HG02763 (cell line): ENCODE data around the gene PAPPA.

Experiments used
- ATAC-seq: cut with Tn5 transposase; IDR thresholded peaks from one replicate; pipeline ENCODE4 v1.9.1; 2021; ENCODE audit warnings: mild to moderate bottlenecking, moderate library complexity; ENCODE audit not compliant: unreplicated experiment

PAPPA gene

DNA sequence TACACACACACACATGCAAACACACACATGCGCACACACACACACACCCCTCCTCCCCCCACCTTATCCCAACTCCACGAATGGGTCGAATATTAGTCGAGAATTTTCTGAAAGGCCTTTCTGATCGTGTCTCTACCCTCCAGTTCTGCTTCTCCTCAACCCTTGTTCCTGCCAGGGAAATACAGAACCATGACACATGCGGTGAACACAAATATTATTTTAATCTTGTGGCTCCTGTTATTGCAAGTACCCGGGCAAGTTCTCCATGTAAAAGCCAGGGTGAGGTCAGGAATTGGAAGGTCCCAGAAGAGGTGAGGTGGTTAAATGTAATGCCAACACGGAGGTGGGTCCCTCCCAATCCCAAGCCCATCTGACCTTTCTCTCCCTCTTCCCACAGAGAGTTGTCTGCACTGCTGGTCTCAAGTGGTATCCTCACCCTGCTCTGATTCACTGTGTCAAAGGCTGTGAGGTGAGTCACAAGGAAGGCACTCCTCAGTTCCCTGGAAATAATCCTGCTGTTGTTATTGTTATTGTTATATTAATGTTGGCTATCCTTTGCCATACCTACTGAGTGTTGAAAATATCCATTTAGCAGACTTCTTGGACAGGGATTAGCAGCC is 223.7 kb downstream of the PAPPA start:
- no peak for ATAC-seq

DNA sequence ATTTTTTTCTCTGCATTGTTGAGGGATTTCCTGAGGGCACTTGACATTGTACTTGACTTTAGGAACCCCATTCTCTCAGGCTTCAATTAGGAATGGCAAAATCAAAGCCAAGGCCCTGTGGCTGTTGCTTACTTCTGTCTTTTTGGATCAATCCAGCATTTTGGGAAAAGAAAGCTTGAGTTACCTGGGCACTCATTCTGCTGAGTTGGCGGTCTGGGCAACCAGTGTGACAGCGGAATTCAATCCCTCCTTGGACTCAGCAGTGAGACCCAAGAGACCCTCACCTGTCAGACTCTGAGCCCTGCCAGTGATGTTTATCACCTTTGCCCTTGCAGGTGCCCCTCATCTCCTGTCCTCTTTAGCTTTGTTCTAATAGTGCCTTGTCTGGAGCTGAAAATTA is 225.3 kb downstream of the PAPPA start:
- no peak for ATAC-seq

DNA sequence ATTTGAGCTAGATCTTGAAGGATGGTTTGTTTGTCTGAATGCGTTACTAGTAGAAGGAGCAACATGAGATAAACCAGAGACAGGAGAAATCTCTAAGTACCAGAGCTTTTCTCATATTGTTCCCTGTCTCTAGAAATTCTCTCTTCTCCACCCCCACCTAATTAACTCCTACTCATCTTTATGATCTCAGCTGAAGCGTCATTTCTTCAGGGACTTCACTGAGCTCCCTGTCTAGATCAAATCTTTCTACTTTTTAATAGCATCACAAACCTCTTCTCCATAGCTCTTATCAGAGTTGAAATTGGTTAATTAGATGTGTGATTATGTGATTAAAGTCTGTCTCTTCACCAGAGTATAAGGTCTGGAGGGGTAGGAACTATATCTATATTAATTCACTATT is 226.2 kb downstream of the PAPPA start:
- no peak for ATAC-seq

DNA sequence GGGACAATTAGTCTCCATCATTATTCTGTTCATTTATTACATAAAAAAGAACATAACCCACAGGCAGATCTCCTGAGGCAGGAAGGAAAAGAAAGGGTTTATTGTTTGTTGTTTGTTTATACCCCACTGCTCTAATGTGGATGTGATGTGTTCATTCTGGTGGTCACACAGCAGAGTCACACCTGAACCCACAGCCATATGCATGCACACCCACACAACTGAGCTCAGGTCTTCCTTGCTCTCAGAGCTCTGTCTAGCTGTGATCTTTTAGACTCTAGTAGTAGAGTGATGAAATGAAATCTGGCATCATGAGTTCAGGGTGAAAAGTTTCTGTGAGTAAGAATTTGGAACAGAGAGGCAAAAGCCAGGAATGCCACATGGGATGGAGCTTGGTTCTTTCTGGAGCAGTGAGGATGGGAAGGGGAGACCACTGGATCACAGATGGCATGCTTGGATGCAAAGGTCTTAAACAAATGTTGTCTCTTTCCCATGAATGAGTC is 227.0 kb downstream of the PAPPA start:
- ATAC-seq = no peak

DNA sequence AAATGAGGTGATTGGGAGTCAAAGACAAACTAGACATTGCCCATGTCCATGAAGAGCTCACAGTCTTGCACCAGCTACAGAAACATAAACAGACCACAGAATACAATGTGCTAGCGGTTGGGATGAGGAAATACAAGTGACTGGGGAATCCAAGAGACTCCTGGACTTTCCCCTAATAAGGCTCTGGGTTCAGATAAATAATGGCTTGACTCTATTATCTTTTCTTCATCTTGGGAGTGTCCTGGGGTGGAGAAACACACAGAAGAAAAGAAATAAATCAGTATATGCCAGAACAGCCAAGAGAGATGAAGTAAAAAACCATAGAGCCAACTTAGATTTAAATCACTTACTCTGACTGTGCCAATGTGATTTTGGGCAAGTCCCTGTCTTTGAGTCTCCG is 227.8 kb downstream of the PAPPA start:
- no peak for ATAC-seq

DNA sequence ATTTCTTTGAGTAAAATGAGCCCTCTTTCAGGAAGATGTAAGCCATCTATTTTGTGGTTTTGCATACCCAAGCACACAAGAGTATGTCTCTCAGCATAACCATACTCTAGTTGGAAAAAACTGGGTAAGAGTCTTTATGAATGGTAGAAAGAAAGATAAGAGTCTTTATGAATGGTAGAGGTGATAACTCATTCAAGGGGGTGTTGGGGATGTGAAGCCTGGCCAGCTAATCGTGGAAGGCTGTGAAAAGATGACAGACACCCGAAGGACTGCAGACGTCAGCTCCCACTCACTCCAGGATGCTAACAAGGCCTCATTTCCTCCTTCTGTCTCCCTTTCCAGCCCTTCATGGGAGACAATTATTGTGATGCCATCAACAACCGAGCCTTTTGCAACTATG is 228.5 kb downstream of the PAPPA start:
- no peak for ATAC-seq

DNA sequence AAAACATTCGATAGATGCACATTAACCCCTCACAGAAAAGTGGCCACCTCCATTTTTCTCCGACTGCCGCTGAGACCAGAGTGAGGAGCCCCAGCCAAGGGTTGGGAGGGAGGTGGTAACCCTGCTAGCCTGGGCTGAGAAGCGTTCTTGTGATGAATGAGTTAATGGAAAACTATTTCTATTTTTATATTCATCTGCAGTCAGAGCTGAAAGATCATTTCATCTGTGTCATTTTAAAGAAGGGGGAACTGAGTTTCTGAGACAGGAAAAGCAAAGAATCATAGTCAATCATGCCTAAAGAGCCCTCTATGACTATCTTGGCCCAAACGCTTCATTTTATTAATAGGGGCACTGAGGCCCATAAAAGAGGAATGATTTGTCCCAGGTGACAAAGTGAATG is 229.5 kb downstream of the PAPPA start:
- ATAC-seq = no peak

DNA sequence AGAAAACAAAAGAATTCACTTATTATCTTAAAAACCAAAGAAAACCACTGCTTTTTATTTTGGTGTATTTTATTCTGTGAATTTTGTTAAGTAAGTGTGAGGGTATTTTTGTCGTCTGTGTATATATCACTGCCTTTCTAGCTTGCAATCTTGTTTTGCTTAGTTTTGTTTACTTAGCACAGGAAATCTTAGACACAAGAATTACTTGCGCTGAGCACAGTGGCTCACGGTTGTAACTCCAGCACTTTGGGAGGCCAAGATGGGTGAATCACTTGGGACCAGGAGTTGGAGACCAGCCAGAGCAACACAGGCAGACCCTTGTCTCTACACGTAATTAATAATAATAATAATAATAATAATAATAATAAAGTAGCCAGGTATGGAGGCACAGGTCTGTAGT is 230.3 kb downstream of the PAPPA start:
- ATAC-seq = no peak

DNA sequence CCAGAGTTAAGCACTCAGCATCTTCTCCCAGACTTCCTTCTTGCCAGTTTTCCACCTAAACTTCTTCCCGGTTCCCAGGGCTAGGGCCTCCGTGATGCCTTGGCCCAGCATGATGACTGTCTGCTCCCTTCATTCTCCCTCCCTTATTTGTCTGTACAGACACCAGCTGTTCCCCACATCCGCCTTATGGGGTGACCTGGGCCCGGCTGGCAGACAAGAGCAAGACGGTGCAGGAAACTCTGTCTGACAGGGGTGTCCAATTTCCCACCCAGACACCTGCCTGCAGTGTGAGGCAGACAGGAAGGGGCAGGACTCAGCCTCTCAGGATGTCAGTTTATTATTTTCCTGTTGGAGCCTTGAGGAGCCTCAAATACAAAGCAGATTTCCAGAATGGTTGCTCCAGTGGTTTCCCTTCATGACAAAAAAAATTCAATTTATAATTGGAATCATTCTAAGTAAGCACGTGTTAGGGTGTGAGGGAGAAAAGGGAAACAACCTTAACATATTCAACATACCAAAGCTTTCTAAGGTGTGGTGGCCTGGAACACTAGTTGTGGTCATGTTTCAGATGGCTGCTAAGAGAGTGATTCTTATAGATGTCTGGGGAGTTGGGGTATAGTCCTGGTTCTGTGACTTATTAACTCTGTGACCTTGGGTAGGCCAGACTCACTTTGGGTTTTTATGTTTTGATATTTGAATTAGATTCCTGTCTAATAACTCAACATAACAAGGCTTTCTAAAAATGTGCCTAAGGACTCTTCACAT is 234.5 kb downstream of the PAPPA start:
- peak; percentile 41 for ATAC-seq

DNA sequence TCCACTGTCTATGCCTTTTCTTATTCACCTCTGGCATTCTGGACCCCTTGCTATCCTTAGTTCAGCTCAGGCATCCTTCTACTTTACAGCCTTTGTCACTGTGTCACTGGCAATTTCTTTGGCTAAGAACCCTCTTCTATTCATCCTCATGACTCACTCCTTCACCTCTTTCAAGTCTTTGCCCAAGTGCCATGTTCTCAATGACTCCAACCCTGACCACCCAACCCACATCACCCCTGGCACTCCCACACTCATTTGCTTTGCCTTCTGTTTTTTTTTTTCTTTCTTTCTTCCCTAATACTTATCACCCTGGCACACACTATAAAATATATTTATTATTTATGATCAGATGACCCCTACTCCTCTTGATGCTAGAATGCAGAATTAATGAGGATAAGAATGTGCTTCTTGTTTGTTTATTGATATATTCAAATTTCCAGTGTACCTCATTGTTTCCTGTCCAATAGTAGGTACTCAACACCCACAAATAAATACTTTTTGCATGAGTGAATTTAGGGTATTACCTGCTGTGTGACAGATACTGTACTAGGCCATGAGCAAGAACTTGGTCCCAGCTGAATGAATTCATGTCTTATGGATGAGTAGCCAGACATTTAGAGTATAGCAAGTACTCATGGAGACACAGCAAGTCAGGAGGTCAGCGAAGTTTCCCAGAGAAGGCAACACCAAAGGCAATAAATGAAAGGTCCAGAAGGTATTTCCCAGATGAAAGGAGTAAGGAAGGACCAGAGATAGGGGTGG is 236.1 kb downstream of the PAPPA start:
- no peak for ATAC-seq

DNA sequence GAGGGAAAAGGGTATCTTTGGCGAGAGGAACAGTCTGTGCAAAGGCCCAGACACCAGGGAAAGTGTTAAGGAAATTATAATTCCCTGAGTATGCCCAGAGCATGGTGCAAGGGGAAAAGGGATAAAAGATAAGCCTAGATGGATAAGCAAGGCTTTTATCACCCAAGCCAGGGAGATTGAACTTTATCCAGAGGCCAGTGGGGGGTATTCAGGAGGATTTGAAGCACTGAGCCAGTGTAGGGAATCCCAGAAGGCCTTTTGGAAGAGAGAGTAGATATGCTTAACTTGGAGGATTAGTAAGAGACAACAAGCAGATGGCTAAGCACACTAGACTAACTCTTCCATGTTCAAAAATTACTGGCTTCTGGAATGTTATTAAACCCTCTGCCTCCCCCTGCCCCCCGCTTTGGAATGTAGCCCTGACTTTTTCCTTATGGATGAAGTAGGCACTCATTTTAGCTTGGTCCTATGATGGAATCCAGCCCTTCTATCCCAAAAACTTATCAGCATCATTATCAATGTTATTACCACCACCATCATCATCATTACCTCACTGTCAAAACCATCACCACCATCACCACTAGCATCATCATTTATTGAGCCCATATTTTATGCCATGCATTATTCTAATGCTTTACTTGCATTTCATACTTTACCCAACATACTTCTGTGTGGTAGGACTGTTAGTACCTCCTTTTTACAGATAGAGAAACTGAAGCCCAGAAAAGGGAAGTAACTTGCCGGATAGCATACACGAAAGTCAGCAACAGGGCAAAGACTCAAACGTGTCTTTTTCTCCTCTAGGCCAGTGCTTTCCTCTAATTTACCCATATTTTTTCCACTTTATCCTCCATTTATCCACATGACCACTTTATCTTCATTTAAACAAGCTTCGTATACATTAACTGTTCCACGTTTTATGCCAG is 237.0 kb downstream of the PAPPA start:
- ATAC-seq = peak; percentile 74

DNA sequence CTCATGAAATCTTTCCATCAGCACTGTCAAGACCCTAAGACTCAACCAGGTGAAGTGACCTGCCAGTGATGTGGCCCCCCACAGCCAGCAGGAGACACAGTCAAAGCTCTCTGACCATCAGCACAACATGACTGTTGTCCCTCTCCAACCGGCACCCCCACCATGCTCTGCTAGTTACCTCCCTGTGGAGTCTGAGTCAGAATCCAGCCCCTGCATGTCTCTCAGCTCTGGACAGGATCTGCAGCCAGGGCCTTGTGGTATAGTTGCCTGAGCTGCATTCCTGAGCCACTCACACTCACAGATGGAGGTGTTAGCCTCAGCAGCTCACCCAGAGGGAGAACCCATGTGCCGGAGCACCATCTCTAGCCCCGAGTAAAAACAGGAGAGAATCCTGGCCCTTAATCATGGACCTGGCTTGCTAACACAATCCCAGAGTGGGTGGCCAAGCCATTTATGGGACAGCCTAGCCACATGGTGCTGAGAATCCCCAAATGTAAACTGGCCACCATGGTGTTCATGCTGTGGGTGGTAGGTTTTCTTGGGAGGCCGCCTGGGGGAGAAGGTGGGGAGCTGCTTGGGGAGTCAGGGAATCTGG is 237.8 kb downstream of the PAPPA start:
- ATAC-seq = no peak

DNA sequence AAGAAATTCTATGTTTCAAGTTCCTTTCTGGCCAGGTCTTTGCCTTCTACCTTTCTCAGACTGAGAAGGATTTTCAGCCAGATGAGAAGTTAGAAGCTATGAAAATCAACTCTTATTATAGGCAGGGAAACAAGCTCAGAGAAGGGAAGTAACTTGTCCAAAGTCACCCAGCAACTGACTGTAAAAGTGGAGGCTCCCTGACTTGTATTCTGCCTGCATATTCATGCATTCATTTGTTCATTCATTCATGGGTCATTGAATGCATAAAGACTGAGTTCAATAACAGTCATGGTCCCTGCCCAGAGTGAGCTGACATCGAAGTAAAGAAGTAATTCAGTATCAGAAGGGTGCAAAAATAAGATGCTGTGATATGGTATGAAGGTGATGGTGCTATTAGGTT is 239.6 kb downstream of the PAPPA start:
- no peak for ATAC-seq

DNA sequence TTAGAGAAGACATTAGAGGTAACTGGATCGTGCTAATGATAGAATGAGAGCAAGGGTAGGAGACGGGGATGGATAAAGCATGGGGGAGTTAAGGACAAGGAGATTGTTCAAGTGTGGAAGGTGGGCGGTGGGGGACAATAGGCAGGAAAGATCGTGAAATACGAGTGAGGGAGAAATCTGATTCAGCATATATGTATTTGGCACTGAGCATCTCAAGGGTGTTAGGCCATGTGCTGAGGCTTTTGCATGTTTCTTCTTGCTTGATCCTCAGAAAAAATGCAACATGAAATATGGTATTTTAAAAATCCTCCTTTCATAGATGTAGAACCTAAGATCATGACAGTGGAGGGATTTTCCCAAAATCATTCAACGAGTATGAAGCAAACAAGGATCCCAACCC is 240.5 kb downstream of the PAPPA start:
- no peak for ATAC-seq

DNA sequence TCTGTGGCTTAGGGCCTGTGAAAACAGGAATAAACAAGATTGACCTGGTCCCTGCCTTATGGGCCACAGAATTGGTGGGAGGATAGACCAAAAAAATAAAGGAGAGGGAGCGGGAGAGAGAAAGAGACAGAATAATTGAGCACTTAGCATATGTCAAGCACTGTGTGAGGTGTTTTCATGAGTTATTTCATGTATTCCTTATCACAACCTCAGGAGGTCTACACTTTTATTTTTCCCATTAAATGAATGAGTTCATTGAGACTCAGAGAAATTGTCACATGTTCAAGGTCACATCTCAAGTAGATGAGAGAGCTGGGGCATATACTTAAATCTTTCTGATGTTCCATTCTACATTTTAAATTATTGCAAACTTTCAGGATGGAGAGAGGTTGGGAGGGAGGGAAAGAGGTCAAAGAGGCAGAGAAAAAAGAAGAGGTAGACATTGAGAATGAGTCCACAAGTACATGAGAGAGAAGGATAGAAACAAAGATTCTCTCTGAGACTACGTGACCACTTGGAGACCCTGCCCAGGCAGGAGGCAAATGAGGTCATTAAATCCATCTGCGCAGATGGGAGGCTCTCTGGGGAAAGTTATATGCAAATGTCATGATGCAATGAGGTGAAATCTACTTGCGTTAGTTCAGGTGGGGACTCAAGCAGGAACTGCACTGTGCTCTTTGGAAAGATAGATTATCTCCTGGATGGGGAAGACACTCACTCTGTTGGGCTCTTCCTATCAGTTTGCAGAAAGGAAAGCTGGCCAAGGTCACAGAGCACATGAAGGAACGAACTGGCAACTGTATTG is 241.5 kb downstream of the PAPPA start:
- ATAC-seq = no peak

DNA sequence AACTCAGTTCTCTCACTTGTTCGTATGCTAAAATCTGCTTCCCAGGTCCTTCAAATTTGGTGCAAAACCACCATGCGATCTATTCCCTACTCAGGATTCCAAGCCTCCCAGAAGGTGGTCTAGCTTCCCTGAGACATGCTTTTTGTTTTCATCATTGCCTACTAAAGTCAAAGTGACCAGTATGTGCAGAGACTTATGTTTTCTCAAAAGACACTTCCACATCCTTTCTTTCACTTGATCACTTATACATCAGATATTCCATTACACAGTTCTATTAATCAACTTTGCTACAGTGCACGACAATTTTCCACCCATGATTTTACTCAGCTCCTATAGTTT is 242.1 kb downstream of the PAPPA start:
- no peak for ATAC-seq

DNA sequence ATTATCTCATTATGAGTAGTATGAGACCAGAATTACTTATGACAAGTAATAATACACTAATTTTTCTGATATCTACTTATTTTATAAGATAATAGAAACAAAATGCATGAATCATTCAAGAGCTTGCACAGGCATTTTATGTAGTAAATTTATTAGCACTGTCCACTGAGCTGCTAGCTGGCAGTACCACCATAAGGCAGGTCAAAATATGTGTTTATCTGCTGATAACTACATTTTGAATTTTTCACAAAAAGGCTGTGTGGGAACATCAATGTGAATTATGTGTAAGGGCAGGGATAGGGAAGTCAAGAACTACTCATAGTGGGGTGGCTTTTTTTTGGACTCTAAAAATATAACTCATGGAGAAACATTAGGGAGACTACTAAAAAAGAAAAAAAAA is 249.6 kb downstream of the PAPPA start:
- ATAC-seq = no peak

DNA sequence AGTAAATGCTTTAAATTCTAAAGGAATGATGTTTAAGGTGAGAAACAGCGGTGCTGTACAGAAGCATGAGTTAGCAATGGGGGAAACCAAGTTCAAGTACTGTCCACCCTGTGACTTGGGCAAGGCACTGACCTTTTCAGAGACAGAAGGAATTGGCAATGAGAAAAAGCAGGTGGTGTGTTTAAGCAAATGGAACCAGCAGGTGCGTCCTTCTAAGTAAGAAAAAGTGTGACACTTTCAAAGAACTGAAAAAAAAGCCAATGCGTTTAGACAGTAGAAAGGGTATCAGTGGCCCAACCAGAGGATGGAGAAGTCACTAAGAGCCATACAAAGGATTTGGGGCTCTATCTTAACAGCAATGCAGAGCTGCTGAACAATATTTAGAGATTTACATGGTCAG is 250.6 kb downstream of the PAPPA start:
- no peak for ATAC-seq

DNA sequence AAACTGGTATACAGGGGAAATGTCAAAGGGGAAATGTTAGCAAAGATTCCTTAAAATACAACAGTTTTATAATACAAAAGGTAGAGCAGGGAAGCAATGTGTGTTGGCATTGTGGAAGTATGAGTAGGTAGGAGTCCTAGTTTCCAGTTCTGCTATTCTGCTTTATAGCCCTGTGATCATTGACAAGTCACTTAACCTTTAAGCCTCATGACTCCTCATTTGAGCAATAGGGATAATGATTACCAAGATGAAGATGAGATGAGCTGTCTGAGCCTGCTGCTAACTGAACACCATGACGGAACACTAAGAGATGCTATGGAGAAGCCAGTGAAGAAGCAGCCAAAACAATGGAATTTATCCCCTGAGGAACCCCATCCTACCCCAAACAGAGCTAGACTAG is 251.7 kb downstream of the PAPPA start:
- no peak for ATAC-seq

DNA sequence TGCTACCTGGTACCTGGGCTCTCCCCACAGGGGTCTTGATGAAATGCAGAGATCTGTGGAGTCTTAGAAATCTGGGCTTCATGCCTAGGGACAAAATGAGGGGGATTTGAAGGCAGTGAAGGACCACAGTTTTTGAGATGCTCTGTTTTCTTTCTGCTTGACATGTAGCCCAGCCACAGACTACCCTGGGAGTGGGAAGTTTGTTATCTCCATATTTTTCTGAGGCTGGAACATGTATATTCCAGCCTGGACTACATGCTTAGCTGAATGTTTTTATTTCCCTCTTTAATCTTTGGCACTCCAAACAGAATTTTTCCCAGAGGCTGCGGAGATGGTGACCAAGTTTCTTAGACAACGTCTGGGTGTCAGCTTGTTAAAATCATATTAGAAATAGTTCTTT is 252.9 kb downstream of the PAPPA start:
- no peak for ATAC-seq
